HG03108 (cell line): ENCODE measurements around the gene FCGR1A.
A peak's percentile ranks its signal among the peaks of the same experiment; 100 is the strongest.
"Not testable (repeated sequence)": the region's sequence is repeated elsewhere in the genome, so short reads cannot be mapped to it uniquely, and the experiment has no call there.

Experiments
- ATAC-seq: cut with Tn5 transposase; IDR thresholded peaks from one replicate; pipeline ENCODE4 v1.9.1; 2021; ENCODE audit warnings: moderate library complexity; ENCODE audit not compliant: unreplicated experiment

Gene FCGR1A

DNA sequence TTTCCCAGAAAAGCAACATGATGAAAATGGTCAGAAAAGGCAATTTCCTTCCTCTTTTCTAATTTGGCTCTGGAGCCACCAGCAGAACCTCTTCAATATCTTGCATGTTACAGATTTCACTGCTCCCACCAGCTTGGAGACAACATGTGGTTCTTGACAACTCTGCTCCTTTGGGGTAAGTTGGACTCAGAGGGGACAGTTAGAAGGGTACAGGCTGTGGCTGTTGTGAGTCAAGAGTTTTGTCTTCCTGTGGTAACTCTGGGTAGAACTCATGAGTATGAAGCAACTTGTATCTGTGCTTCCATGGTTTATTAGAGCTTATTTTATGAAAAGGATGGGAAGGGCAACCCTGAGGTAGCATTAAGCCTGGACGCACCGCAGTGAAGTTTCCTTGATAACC, at the start of gene FCGR1A:
TSS of gene FCGR1A (plus strand) at position 95 of the 400 bp plus-strand sequence. CDS start at position 145, 50 bp downstream.
- ATAC-seq = not testable (repeated sequence)

DNA sequence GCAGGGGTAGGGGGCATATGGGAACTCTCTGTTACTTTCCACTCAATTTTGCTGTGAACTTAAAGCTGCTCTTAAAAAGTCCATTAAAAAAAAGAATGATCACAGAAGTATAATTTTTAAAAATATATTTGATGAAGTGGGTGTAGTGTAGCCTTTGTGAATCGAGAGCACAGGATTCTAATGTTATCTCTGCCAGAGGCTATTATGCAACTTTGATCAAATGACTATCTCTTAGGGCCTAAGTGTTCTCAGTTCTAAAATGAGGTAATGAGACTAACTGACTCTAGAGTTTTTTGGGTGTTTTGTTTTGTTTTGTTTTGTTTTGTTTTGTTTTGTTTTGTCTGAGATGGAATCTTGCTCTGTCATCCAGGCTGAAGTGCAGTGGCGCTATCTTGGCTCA, 49.7 kb upstream of the FCGR1A start:
- ATAC-seq = not testable (repeated sequence)

DNA sequence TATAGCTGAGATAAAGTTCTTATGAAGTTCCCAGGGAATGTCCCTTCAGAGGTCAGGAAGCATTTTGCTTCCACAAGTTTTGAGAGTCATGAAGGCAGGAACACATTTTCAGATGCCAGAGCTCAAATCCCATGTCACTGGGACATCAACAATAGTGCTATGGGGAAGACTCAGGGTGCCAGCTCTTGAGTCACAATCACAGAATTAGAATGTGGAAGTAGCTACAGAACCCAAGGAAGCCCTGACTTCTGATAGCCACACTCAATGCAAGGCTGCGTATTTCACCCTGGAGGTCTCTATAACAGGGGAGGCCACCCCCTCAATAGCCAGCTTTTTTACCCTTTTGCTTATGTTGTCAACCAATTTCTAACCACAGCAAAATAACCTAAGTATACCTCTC, 47.8 kb upstream of the FCGR1A start:
- not testable (repeated sequence) for ATAC-seq

DNA sequence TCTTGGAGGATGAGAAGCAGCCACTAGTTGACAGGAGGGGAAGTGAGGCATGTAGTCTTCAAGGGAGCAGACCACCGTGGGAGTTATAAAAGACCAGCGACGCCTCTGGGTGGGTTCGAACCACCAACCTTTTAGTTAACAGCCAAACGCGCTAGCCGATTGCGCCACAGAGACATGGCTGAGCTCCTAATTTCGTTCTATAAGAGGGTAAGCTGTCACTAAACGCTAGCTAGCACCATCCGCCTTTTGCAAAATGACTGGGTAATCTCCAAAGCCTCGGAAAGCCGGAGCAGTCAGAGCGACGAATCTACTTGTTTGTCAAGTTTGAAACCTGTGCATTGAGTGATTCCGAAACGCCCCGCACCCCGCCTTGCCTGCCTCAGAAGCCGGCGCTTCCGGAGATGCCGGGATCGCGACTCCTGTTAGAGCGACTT, 42.3 kb upstream of the FCGR1A start:
- peak; percentile 68 for ATAC-seq

DNA sequence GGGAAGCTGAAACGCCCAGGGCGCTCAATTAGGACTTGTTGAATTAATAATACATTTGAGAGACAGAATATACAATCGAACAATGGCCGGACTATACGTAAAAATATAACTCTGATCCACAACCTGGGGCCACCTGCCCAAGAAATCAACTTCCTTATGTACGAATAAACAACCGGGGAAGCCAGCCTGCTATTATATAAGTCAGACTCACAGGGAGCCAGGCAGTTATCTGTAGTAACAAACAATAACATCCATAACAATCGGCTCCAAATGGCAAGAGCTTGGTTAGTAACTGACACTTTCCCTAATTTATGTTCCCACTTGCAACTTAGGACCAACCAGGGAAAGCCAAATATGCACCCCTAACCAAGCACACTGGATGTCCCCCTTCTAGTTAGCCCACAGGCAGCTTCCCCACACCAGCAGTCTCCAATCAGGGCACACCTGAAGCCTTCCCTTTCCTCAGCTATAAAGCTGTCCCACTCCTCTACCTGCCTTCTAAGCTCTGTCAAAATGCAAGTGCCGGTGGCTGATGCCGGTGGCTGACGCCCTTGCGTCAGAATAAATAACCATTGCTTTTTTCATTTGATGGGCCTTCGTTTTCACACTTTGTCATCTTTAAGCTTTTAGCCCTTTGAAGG, 41.8 kb upstream of the FCGR1A start:
- ATAC-seq = not testable (repeated sequence)

DNA sequence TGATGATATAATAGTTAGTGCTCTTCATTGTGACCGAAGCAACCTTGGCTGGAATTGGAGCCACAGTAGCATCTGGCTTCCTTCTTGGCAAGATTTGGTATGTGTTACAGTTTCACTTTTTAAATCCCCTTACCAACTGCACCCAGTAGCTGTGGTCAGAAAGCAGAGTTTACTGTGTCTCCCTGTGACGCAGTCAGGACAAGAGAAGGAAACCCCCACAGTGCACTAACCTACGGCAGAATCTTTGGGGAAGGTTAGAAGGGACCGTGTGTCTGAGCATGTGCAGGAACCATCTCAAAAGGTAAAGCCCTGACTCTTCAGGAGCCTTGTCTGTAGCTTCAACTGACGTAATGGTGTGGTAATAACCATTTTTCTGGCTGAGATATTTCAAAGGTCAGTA, 40.6 kb upstream of the FCGR1A start:
- not testable (repeated sequence) for ATAC-seq

DNA sequence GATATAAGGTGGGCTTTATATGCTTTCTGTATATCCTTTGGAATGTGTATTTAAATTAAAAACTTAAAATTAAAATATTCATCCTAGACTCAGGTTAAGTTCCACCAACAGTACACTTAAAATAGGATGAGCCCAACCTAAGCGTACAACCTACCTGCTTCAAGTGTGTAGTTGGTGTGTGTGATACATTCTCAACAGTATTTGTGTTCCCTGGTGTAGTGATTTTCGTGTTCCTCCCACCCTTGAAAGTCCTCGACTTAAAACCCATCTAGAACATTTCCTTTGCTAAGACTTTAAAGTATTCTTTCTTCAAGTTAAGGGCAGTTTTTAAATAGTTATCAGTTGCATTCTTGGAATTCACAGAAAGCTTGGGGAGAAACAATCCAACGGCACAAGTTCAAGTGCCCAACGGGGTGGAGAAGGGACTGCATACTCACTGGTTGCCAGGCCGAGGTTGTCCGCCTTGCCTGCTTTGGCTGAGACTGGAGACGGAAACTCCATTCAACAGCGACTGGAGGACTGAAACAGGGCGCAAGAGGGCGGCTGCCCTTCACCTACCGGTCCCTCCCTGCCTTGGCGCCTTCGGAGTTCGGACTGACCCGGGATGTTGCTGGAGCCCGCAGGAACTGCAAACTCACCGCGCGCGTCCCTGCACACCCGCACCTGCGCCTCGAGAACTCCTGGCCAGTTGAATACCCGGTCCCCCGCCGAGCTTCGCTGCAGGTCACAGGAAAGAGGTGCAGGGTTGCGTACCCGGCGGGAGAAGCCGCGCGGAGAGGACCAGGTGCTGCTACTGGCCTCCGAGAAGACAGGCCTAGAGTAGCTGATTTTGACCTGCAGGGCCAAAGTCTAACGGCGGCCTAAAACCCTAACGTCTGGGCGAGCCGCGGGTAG, 35.8 kb upstream of the FCGR1A start:
- ATAC-seq = not testable (repeated sequence)

DNA sequence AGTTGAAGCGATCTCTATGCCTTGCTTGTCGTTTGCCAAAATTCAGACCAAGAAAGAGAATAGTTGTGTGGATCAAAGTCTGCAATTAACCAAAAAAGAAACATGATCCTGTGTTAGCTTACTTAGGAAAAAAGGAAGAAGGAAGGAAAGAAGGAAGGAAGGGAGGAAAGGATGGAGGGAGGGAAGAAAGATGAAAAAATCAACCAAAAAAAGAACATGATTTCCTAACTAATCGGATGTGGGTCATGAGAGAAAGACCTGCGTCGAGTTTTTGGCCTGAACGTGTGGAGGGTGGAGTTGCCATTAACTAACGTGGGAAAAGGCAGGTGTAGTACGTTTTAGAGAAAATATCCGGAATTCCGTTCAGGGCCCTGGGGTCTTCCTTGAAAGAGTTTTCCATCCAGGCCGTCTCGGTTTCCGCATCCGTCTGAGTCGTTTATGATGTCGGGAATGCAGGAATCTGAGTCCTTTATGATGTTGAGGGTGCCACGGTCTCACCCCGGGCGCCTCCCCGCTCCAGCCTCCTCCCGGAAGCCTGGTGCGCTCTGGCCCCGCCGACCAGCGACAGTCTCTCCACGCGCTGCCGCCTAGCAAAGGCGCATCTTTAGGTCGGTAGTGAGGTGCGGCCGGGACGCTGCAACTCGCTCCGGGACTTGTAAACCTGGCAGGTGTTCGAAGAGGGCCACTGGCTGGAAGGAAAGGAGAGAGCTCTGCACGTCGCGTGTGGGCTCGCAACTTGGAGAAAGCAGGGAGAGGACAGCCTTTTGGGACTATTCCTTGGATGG, 34.9 kb upstream of the FCGR1A start:
- not testable (repeated sequence) for ATAC-seq

DNA sequence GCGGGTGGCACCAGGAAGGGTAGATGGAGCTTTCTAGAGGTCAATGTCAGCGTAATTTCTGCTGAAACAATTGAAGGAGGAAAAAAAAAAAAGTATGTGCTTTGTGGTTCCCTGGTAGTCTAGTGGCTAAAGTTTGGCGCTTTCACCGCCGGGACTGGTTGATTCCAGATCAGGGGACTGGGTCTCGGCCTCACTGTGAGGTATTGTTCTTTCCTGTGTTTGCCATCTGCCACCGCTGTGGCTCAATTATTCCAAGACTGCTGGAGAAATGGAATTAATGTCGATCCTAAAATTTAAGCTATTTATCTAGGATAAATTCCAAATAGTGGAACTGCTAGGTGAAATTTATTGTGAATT, 34.4 kb upstream of the FCGR1A start:
- not testable (repeated sequence) for ATAC-seq

DNA sequence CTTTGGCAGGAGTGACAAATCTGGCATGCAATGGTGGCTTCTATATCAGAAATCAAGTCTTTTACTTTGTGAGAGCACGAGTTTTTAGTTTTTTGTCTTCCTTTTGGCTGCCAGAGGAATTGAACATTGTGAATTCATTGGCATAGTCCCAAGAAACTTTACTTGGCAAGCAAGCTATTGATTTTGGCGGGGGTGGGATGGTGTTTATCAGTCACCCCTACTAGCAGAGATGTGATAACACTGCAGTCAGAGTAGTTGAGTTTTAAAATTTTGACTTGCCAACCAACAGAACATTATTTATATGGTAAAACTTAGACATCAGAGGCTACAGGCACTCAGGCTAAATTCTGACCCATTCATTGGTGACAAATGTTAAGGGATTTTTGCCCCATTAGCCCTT, 31.9 kb upstream of the FCGR1A start:
- not testable (repeated sequence) for ATAC-seq

DNA sequence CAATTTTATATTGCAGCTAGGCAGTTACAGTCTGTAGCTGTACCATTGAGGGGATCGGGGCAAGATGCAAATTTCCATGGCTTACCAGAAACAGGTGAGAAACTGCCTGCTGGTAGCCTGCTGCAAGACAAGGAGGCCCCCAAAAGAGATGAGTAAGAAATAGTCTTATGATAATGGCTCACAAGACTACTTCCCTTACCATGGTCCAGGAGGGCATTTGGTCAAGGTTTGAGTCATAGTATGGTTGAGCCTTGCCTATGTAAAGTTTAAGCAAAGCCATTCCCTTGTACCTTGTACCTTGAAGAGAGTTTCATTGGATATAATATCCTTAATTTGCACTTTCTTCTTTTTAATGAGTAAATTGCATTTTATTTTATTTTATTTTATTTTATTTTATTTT, 30.3 kb upstream of the FCGR1A start:
- not testable (repeated sequence) for ATAC-seq

DNA sequence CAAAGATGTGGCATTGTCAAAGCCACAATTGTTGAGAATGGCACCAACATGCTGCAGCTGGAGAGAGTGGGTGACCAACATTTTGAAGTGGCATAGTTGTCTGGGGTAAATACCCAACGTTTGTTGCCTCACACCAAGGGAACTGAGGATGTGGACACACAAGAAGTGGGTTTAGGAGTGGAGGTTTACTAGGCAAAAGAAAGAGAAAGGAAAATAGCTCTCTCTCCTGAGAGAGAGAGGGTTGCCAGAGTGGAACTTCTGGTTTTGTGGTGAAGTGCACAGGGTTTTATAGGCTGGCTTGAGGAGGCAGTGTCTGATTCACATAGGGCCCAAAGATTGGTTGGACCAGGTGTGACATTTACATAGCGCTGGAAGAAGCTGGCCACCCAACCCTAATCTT, 29.0 kb upstream of the FCGR1A start:
- ATAC-seq = not testable (repeated sequence)

DNA sequence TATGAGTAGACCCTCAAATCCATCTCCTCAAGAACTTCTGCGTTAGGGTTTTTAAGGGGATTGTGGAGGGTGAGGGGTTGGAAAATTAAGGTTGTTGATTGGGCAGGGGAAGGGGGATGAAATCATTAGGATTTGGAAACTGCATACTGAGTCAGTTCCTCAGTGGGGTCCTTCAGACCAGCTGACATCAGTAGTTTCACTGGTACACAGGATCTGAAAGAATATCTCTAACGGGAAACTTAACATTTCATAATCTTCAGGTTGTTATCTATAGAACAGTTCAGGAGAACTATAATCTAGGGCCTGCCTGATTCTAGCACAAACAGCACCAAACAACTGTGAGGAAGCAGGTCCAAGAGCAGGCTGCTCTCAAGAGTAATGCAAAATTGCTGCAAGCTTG, 27.2 kb upstream of the FCGR1A start:
- ATAC-seq = not testable (repeated sequence)

DNA sequence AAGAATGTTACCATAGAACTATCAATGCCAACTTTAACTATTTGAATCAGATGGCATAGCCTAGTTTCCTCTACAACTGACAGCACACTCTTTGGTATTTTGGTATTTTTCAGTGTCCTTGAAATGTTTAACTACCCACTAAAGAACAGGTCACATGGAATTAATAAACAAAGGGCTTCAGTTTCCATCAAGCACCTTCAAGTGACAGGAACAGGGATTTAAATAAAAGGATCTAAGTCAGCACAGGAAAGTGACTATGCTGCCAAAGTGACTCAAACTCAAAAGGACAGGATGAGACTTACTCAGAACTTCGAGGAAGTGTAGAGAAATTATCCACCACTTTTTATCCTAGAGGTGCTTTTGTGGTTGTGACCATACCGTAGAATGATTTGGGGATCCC, 20.2 kb upstream of the FCGR1A start:
- not testable (repeated sequence) for ATAC-seq

DNA sequence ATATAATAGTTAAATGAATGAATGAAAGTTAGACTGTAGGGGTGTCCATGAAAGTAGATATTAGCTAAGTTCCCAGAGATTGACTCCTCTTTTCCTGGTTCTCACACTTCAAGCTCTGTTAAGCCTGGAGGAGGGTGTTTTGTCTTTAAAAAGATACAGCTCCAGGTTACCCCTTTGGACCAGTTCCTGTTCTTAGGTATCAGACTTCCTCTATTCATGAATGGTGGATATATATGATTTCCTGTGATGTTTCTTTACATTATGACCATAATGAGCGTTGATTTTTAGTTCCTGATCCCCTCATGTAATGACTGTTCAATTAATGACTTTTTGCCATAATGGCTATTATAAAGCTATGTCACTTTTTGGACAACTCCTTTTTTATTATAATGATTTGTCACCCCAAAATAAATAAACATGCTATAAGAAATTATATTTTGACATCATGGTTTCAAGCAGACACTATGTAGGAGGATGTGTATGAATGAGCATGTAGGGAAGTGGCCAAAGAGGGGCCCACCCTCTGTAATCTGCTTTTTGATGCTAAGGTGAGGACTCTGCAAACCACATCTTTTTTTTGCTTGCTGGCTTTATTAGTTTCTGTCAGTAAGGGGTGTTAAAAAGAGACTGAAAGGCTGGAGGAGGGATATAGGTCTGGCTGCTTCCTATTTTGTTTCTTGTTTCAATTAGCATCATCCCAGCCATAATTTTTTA, 18.2 kb upstream of the FCGR1A start:
- ATAC-seq = not testable (repeated sequence)

DNA sequence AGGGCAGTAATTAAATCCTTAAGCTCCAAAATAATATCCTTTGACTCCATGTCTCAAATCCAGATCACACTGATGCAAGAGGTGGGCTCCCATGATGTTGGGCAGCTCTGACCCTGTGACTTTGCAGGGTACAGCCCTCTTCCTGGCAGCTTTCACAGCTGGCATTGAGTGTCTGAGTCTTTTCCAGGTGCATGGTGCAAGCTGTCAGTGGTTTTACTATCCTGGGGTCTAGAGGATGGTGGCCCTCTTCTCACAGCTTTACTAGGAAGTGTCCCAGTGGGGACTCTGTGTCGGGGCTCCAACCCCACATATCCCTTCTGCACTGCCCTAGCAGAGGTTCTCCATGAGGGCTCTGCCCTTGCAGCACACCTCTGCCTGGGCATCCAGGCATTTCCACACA, 16.3 kb upstream of the FCGR1A start:
- ATAC-seq = not testable (repeated sequence)

DNA sequence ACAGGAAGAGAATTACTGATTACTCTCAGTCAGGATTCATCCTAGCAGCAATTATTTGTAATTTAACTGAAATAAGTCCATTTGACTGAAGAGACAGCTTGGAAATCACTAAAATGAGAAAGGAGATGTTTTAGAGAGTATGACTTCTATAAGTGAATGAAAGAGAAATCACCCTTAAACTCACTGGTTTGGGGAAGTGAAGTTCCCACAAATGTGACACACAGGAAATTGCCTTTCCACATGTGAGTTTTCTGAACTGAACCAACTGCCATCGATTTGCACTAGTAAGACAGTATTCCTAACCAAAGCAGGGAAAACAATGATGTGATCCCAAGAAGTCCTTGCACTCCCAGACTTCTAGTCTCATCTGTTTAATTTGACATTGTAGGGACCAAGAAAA, 13.3 kb upstream of the FCGR1A start:
- ATAC-seq = not testable (repeated sequence)

DNA sequence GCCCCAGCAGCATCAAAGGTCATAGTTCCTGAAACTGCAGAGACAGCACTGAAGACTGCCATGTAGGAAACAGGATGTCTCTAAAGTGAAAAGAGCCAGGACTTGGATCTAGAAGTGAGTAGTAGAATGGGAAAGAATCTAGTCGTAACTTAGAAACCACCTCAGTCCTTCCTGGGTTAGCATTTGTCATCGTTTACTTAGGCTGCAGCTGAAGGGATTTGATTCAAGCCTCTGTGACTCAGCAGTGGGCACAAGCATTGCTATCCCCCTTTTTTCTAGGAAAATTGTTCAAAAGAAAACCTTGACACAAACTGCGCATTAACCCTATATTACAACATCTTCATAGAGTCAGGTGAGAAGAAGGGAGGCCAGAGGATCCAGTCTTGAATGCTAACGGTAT, 11.8 kb upstream of the FCGR1A start:
- not testable (repeated sequence) for ATAC-seq

DNA sequence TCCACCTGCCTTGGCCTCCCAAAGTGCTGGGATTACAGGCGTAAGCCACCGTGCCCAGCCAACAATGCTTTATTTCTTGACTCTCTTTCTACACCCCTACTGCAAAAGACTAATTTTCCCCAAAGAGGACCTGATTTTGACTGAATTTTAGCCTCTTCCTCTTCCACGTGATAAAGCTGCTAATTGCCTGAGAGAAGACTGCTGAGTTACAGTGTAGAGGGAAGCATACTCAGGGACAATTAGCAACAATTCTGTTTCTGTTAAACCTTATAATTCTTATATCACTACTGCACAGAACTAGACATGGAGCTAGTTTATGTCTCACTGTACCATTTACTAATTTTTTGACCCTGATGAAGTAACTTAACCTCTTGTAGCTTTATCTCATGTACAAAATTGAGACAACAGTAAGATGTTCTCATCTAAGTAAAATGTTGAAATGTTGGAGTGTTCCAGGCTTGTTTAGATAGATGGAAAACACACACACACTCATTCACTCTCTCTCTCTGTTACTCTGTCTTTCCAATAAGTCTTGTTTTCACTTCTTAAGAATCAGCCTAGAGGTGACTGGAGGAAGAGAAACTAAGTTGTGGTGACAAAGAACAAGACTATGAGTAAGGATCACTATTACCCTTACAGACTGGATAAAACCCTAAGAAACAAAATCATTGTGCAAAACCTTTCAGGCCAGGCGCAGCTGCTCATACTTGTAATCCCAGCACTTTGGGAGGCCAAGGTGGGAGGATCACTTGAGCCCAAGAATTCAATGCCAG, 10.7 kb upstream of the FCGR1A start:
- peak; percentile 87 for ATAC-seq
